BJ (cell line): ENCODE measurements around the gene UQCC2. TPM values are rescaled to one million over a fixed set of nuclear protein-coding genes. Genes with fewer than 3 reads are reported as not detected.

Source experiments
- CTCF ChIA-PET: fragments of 350-600 bp; formaldehyde crosslinking; extraction: SDS; loops from one replicate; lab custom pipeline; 2021; ENCODE audit warnings: antibody characterized with exemption, inconsistent platforms; lab: Yijun Ruan, JAX
- POLR2A ChIA-PET: fragments of 300-600 bp; sonication (Branson Sonifier 250); formaldehyde crosslinking; extraction: SDS; loops from one replicate; lab custom pipeline; 2021; ENCODE audit warnings: antibody characterized with exemption; lab: Charles Lee
- DNase-seq: peaks from one replicate; pipeline ENCODE4 v3.0.0-alpha.2; 2011; ENCODE audit warnings: low read depth
- H3K27me3 ChIP-seq: 2 replicates; pipeline ENCODE4 v1.6.0; 2011; ENCODE audit warnings: low read length; ENCODE audit not compliant: control insufficient read depth, insufficient read depth
- H3K36me3 ChIP-seq: 2 replicates; pipeline ENCODE4 v1.5.1; 2011; ENCODE audit warnings: low read length; ENCODE audit not compliant: control insufficient read depth, insufficient read depth
- H3K4me3 ChIP-seq: 2 replicates; pipeline ENCODE4 v1.5.1; 2011; ENCODE audit warnings: low read depth, mild to moderate bottlenecking, control low read depth, low read length
- CTCF ChIP-seq: IDR thresholded peaks from 2 replicates; pipeline ENCODE4 v1.5.1; 2011; ENCODE audit warnings: low read depth, mild to moderate bottlenecking, control low read depth, inconsistent platforms, low read length, moderate library complexity; ENCODE audit not compliant: insufficient read depth
- polyA plus RNA-seq: library from polyadenylated mRNA; depleted of rRNA; stranded (reverse); fragments of >200 nt; gene quantifications from 2 replicates; pipeline ENCODE4 v1.2.3, GENCODE V29; 2011

UQCC2 gene
- polyA plus RNA-seq, 1 experiment = 51.7 TPM

DNA sequence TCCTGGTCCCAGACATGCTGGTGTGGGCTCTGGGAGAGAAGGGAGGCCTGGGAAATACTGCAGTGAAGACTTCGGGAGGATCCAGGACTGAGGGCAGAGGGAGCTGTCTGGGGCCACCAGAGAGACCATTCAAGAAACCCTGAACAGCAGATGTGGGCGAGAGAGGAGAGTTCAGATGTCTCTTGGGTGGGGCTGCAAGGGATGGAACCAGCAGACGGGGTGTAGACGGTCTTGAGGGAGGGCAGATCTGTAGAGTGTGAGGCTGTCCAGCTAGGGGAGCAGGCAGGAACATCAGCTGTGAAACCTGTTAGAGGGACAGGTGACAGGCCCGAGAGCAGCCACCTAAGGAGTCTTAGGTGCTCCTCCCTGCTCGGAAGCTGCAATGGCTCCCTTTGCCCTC lies 51.5 kb downstream of the UQCC2 start:
- no peak for DNase-seq
- POLR2A ChIA-PET = no interaction called here
- Histone ChIP-seq H3K36me3 (peaks cover 16% of the 10 kb centered on the region), H3K4me3 (no peak overlapping the region), H3K27me3 (no peaks in the 10 kb centered on the region)
- no peak for TF ChIP-seq CTCF
- CTCF ChIA-PET = interaction anchor here (1.0 kb wide), 1 partner anchor 84 kb away, joined by 3 read pairs; no protein-coding TSS in a partner anchor

DNA sequence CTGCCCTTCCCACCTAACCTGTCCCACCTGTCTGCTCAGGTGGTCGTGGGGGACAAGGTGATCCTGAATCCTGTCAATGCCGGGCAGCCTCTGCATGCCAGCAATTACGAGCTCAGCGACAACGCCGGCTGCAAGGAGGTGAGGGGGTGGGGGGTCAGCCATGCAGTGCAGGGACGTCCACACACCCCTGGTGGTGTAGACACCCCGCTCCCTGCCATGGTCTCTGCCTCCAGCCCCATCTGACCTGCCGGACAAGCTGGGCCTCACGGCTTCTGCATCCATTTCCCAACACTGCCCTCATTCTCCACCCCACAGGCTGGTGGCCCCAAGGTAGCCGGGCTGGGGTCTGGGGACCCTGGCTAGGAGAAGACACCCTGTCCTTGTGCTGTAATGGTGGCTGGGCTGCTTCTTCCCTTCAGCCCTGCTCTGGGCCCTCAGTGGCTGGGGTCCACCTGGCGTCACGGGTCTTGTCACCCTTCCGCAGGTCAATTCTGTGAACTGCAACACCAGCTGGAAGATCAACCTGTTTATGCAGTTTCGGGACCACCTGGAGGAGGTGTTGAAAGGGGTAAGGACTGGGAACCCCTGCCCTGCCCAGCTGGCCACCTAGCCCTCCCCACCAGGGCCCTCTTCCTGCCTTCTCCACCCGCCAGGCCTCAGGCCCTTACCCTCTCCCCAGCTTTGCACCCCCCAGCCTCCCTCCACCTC lies 52.4 kb downstream of the UQCC2 start:
- no peaks in the 10 kb centered on the region for H3K27me3 ChIP-seq
- POLR2A ChIA-PET = no interaction called here
- TF ChIP-seq CTCF = no peak
- peaks cover 16% of the 10 kb centered on the region for H3K36me3 ChIP-seq
- CTCF ChIA-PET = interaction anchor here (0.6 to 1.0 kb wide), 4 partner anchors 13 to 85 kb away, joined by 3 read pairs; no protein-coding TSS in a partner anchor
- no peak for DNase-seq
- no peak overlapping the region for H3K4me3 ChIP-seq

DNA sequence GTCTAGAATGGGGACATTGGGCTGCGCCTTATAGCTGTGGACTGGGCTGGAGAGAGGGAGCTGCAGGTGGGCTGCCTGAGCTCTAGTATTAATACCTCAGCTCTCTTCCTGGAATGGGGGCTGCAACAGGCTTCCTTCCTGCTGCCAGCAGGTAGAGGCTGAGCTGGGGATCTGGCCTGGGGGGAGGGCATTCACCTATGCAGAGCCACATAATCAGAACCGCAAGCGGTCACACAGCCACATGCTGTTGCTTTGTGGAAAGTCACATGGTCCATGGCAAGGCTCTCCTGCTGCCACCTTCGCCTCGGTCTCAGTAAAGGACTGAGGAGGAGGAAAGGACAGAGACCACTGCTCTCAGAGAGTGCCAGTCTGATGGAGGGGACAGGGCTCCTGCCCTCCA lies 54.7 kb downstream of the UQCC2 start:
- no peaks in the 10 kb centered on the region for H3K27me3 ChIP-seq
- CTCF ChIA-PET = interaction anchor here (0.6 to 1.3 kb wide), 2 partner anchors 9 to 67 kb away, joined by 5 read pairs; no protein-coding TSS in a partner anchor
- DNase-seq = no peak
- no peak overlapping the region for H3K4me3 ChIP-seq
- TF ChIP-seq CTCF = no peak
- peaks cover 15% of the 10 kb centered on the region for H3K36me3 ChIP-seq
- POLR2A ChIA-PET = no interaction called here

- peak; percentile 16 for DNase-seq
- no peaks in the 10 kb centered on the region for H3K27me3 ChIP-seq
- H3K36me3 ChIP-seq = peaks cover 16% of the 10 kb centered on the region
- CTCF ChIA-PET = interaction anchor here (0.8 to 2.7 kb wide), 6 partner anchors 10 to 70 kb away, joined by 3 to 13 read pairs (median 6); no protein-coding TSS in a partner anchor
- POLR2A ChIA-PET = no interaction called here
- no peak for TF ChIP-seq CTCF
- H3K4me3 ChIP-seq = no peak overlapping the region
These were observed 56.5 kb downstream of the UQCC2 start for GRCh38 chr6:33654831-33655554.

DNA sequence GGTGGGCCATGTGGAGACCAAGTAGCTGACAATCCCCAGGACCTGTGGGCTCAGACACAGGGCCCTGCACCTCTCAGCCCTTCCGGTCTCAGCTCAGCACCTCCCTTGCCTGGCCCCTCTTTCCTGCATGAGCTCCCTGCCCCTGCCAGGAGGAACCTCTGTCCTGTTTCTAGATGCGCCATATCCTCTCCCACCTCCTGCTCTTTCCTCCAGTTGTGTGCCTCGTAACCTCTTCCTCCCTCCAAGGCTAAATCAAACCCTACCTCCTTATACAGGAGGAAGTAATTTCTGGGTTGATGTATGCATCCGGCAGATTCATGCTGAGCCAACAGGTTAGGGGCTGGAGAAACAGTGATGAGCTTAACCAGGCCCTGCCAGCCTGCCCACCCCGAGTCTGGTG lies 59.5 kb downstream of the UQCC2 start:
- no peak overlapping the region for H3K4me3 ChIP-seq
- TF ChIP-seq CTCF = no peak
- no peaks in the 10 kb centered on the region for H3K27me3 ChIP-seq
- DNase-seq = no peak
- ChIA-PET CTCF (interaction anchor here (0.9 to 1.6 kb wide), 4 partner anchors 10 to 34 kb away, joined by 3 to 5 read pairs (median 4); no protein-coding TSS in a partner anchor), POLR2A (no interaction called here)
- peaks cover 3% of the 10 kb centered on the region for H3K36me3 ChIP-seq
